Fibroblast of lung (primary cell): ENCODE results near the gene B2M. TPM values are rescaled to one million over a fixed set of nuclear protein-coding genes. Genes with fewer than 3 reads are reported as not detected.
"Not testable (repeated sequence)": the region's sequence is repeated elsewhere in the genome, so short reads cannot be mapped to it uniquely, and the experiment has no call there.

Experiments
- DNase-seq, 2 donors: peaks; one replicate each; pipeline versions ENCODE4 v3.0.0 to v3.0.0-alpha.2; 2010; ENCODE audit warnings: low read depth in 2 of 2
- H2AFZ ChIP-seq: 2 replicates; pipeline ENCODE4 v1.5.1; 2012; ENCODE audit warnings: low read length, control low read depth, inconsistent platforms
- H3K27ac ChIP-seq: 2 replicates; pipeline ENCODE4 v1.5.1; 2011; ENCODE audit warnings: low read length, control low read depth; ENCODE audit not compliant: insufficient read depth
- H3K27me3 ChIP-seq: 2 replicates; pipeline ENCODE4 v1.5.1; 2011; ENCODE audit warnings: mild to moderate bottlenecking, low read length; ENCODE audit not compliant: control insufficient read depth, insufficient read depth
- H3K36me3 ChIP-seq: 2 replicates; pipeline ENCODE4 v1.5.1; 2011; ENCODE audit warnings: low read length; ENCODE audit not compliant: control insufficient read depth, insufficient read depth
- H3K4me1 ChIP-seq: 2 replicates; pipeline ENCODE4 v1.5.1; 2011; ENCODE audit warnings: low read length; ENCODE audit not compliant: control insufficient read depth, insufficient read depth; ENCODE audit errors: extremely low read depth
- H3K4me2 ChIP-seq: 2 replicates; pipeline ENCODE4 v1.5.1; 2011; ENCODE audit warnings: low read length, control low read depth; ENCODE audit not compliant: insufficient read depth; ENCODE audit errors: extremely low read depth
- H3K4me3 ChIP-seq, 4 experiments: fragments of 200-600 bp in 1 of 4; sonication (generic) in 1 of 4; replicated peaks in 1 of 4; 2 replicates each; pipeline ENCODE4 v1.5.1; 2011 to 2016; ENCODE audit warnings: low read length in 4 of 4, low read depth in 3 of 4, mild to moderate bottlenecking in 3 of 4, control low read depth in 2 of 4, inconsistent platforms in 1 of 4, mixed read lengths in 1 of 4; ENCODE audit not compliant: insufficient read depth in 1 of 4; ENCODE audit errors: control extremely low read depth in 1 of 4
- H3K79me2 ChIP-seq: 2 replicates; pipeline ENCODE4 v1.5.1; 2012; ENCODE audit warnings: mild to moderate bottlenecking, low read length, inconsistent platforms; ENCODE audit not compliant: control insufficient read depth, insufficient read depth
- H3K9ac ChIP-seq: 2 replicates; pipeline ENCODE4 v1.5.1; 2011; ENCODE audit warnings: mild to moderate bottlenecking, low read length, control low read depth; ENCODE audit not compliant: insufficient read depth
- H3K9me3 ChIP-seq: 2 replicates; pipeline ENCODE4 v1.5.1; 2012; ENCODE audit warnings: low read depth, low read length; ENCODE audit not compliant: control insufficient read depth, insufficient read depth
- H4K20me1 ChIP-seq: 2 replicates; pipeline ENCODE4 v1.5.1; 2011; ENCODE audit warnings: low read length; ENCODE audit not compliant: control insufficient read depth, insufficient read depth; ENCODE audit errors: extremely low read depth
- CTCF ChIP-seq, 2 donors: IDR thresholded peaks in 1 of 2; conservative IDR thresholded peaks in 1 of 2; 1 replicate in 1 of 2; 2 replicates in 1 of 2; pipeline ENCODE4 v1.5.1; 2011 to 2012; ENCODE audit warnings: low read length in 2 of 2, control low read depth in 1 of 2, inconsistent platforms in 1 of 2, low read depth in 1 of 2, mild to moderate bottlenecking in 1 of 2
- EZH2 ChIP-seq: IDR thresholded peaks from 2 replicates; pipeline ENCODE4 v1.5.1; 2012; ENCODE audit warnings: low read length, control low read depth, mild to moderate bottlenecking; ENCODE audit errors: missing control alignments
- polyA plus RNA-seq, 2 donors: library from polyadenylated mRNA; depleted of rRNA in 1 of 2; stranded (reverse) in 1 of 2; unstranded in 1 of 2; fragments of >200 nt; gene quantifications; 2 replicates each; pipeline ENCODE4 v1.2.1, GENCODE V29; 2011 to 2012; ENCODE audit warnings: missing spikeins in 1 of 2
- total RNA-seq: library from RNA; depleted of rRNA; stranded (reverse); fragments of >200 nt; gene quantifications from 2 replicates; pipeline ENCODE4 v1.2.1, GENCODE V29; 2014

Gene B2M
- total and polyA plus RNA-seq, 2 donors (not counting 1 experiment from before 2014, with no cell fraction given) = 2,942 to 13,303 TPM

GRCh38 chr15:44695294-44695693 is 16.0 kb upstream of the B2M start:
- no peak overlapping the region for H2AFZ ChIP-seq

GRCh38 chr15:44697014-44697413 is 14.3 kb upstream of the B2M start:
- no peaks in the 10 kb centered on the region for H4K20me1 ChIP-seq
- no peaks in the 10 kb centered on the region for H3K9me3 ChIP-seq
- no peak for TF ChIP-seq EZH2
- no peak for TF ChIP-seq CTCF (conservative IDR thresholded peaks at IDR 0.05 in 1 of 2, IDR thresholded peaks at IDR 0.05 in 1 of 2; ENCODE audit: low read depth in 1 of 2, low read length in 2 of 2)
- no peak for DNase-seq
- peaks cover 9% of the 10 kb centered on the region for H3K27me3 ChIP-seq
- H3K4me3 ChIP-seq = no peak overlapping the region
- H3K27ac ChIP-seq = no peak overlapping the region
- no peak overlapping the region for H3K9ac ChIP-seq
- no peaks in the 10 kb centered on the region for H3K79me2 ChIP-seq
- H3K4me1 ChIP-seq = no peaks in the 10 kb centered on the region
- no peak overlapping the region for H2AFZ ChIP-seq
- H3K4me2 ChIP-seq = no peak overlapping the region
- no peaks in the 10 kb centered on the region for H3K36me3 ChIP-seq

More at GRCh38 chr15:44695294-44695693, 16.0 kb upstream of the B2M start:
- Histone ChIP-seq H3K36me3 (no peaks in the 10 kb centered on the region), H3K9ac (no peak overlapping the region), H3K79me2 (no peaks in the 10 kb centered on the region), H3K27me3 (peaks cover 9% of the 10 kb centered on the region), H3K9me3 (no peaks in the 10 kb centered on the region), H3K4me3 (no peak overlapping the region), H4K20me1 (no peaks in the 10 kb centered on the region), H3K4me2 (no peak overlapping the region), H3K4me1 (no peaks in the 10 kb centered on the region), H3K27ac (no peak overlapping the region)
- no peak for DNase-seq
- TF ChIP-seq CTCF (conservative IDR thresholded peaks at IDR 0.05 in 1 of 2, IDR thresholded peaks at IDR 0.05 in 1 of 2; ENCODE audit: low read depth in 1 of 2, low read length in 2 of 2) (no peak), EZH2 (no peak)

- no peak overlapping the region for H3K27ac ChIP-seq
- no peaks in the 10 kb centered on the region for H3K9me3 ChIP-seq
- no peaks in the 10 kb centered on the region for H3K4me1 ChIP-seq
- H4K20me1 ChIP-seq = no peaks in the 10 kb centered on the region
- TF ChIP-seq EZH2 (no peak), CTCF (conservative IDR thresholded peaks at IDR 0.05 in 1 of 2, IDR thresholded peaks at IDR 0.05 in 1 of 2; ENCODE audit: low read depth in 1 of 2, low read length in 2 of 2) (no peak)
- H2AFZ ChIP-seq = no peak overlapping the region
- H3K9ac ChIP-seq = no peak overlapping the region
- H3K79me2 ChIP-seq = no peaks in the 10 kb centered on the region
- H3K4me2 ChIP-seq = no peak overlapping the region
- no peaks in the 10 kb centered on the region for H3K36me3 ChIP-seq
- peaks cover 9% of the 10 kb centered on the region for H3K27me3 ChIP-seq
- H3K4me3 ChIP-seq = no peak overlapping the region
- DNase-seq = no peak
Observed at GRCh38 chr15:44698641-44699040, 12.7 kb upstream of the B2M start.

GRCh38 chr15:44700676-44701075 is 10.6 kb upstream of the B2M start:
- H3K4me1 ChIP-seq, H3K9ac ChIP-seq, H3K36me3 ChIP-seq, H2AFZ ChIP-seq, H3K9me3 ChIP-seq, H3K4me2 ChIP-seq, DNase-seq, H4K20me1 ChIP-seq, H3K79me2 ChIP-seq, H3K27ac ChIP-seq, H3K4me3 ChIP-seq, H3K27me3 ChIP-seq: not testable (repeated sequence)
